Chondrocyte (in vitro differentiated cells): ENCODE data around the gene MMD2. TPM values are rescaled to one million over a fixed set of nuclear protein-coding genes. Genes with fewer than 3 reads are reported as not detected.

Experiments
- DNase-seq: peaks from one replicate; pipeline ENCODE4 v3.0.0; 2021; ENCODE audit warnings: mixed read lengths, low spot score
- H3K27ac Mint-ChIP-seq: one replicate; pipeline ENCODE4 v1.8.0; 2021; ENCODE audit warnings: mild to moderate bottlenecking, moderate library complexity, mixed read lengths; ENCODE audit not compliant: unreplicated experiment
- H3K27me3 Mint-ChIP-seq: 2 replicates; pipeline ENCODE4 v1.8.0; 2021; ENCODE audit warnings: low read depth, mixed read lengths
- H3K36me3 Mint-ChIP-seq: 2 replicates; pipeline ENCODE4 v1.8.0; 2021; ENCODE audit warnings: low read depth, mixed read lengths
- H3K4me1 Mint-ChIP-seq: 2 replicates; pipeline ENCODE4 v1.8.0; 2021; ENCODE audit warnings: low read depth, mild to moderate bottlenecking, mixed read lengths
- H3K4me3 Mint-ChIP-seq: one replicate; pipeline ENCODE4 v1.8.0; 2021; ENCODE audit warnings: mild to moderate bottlenecking, moderate library complexity, mixed read lengths; ENCODE audit not compliant: unreplicated experiment
- H3K9me3 Mint-ChIP-seq: 2 replicates; pipeline ENCODE4 v1.8.0; 2021; ENCODE audit warnings: low read depth, mixed read lengths
- total RNA-seq: library from RNA; stranded (reverse); gene quantifications from 3 replicates; pipeline ENCODE4 v1.2.1, GENCODE V29; 2021
- TF ChIP-seq, protein P1 (sequence below): fragments of 200-600 bp; sonication (generic); IDR thresholded peaks from 2 replicates; pipeline ENCODE4 v1.5.0; 2021; ENCODE audit warnings: antibody characterized with exemption, mild to moderate bottlenecking, moderate library complexity

The MMD2 gene
- total RNA-seq, 1 donor from 2014 or later = not detected

DNA sequence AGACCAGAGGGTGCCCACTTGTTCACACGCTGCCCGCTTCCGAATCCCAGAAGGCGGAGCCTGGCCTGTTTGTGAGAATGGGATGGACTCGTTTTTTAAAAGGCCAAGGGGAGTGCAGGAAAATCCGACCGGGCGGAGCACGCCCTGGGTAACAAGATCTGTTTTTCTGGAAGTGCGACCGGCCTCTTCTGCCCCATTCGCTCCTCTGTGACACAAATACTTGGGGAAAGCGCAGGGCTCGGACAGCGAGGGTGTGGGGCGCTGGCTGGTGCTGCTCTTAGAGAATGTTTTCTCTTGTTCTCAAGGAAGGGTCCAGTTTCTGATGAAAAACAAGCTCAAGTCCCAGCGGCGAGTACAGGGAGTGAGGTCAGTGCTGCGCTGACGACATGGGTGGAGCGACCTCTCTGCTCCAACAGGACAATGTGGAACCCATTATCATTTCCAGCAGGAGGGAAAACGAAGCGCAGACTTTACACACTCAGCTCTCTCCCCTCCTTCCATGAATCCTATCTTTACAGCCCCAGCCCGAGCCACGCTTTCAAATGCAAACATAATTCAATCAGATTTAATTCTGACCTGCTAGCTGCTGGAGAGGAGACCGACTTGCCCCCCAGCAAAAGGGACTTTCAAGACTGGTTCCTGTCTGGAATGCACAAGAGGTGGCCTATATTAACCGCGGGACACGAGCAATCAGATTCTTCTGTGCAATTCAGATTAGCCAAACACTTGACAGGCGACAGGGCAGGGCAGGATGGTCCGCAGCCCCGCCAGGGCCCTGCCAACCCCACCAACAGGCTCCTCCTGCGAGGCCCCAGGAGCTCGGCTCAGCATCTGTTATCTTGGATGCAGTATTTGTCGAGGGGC is 76.6 kb downstream of the MMD2 start:
- peak overlapping the region; percentile 58 for H3K4me3 Mint-ChIP-seq
- peaks cover 4% of the 10 kb centered on the region for H3K27me3 Mint-ChIP-seq
- TF ChIP-seq, protein P1, sequence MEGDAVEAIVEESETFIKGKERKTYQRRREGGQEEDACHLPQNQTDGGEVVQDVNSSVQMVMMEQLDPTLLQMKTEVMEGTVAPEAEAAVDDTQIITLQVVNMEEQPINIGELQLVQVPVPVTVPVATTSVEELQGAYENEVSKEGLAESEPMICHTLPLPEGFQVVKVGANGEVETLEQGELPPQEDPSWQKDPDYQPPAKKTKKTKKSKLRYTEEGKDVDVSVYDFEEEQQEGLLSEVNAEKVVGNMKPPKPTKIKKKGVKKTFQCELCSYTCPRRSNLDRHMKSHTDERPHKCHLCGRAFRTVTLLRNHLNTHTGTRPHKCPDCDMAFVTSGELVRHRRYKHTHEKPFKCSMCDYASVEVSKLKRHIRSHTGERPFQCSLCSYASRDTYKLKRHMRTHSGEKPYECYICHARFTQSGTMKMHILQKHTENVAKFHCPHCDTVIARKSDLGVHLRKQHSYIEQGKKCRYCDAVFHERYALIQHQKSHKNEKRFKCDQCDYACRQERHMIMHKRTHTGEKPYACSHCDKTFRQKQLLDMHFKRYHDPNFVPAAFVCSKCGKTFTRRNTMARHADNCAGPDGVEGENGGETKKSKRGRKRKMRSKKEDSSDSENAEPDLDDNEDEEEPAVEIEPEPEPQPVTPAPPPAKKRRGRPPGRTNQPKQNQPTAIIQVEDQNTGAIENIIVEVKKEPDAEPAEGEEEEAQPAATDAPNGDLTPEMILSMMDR = no peak
- no peak for DNase-seq
- peak overlapping the region; percentile 80 for H3K27ac Mint-ChIP-seq
- peaks cover 20% of the 10 kb centered on the region for H3K4me1 Mint-ChIP-seq
- H3K9me3 Mint-ChIP-seq = no peaks in the 10 kb centered on the region
- H3K36me3 Mint-ChIP-seq = no peaks in the 10 kb centered on the region

DNA sequence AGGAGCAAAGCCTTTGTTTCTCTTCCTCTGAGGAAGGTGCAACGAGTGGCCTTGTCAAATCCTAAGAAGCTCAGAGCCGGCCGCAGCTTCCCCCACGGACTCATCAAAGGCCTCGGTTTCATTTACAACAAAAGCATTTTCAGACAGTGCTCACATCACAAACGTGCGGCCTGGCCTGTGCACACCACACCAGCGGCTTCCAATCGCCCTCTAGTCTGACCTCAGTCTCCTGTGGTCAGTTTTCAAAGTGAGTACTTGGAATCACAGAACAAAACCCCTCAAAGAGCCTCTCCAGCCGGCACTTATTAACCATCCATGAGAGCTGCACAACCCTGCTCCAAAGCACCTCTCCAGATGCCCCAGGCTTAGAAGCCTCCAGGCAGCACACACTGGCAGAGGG is 78.8 kb downstream of the MMD2 start:
- H3K27ac Mint-ChIP-seq = no peak overlapping the region
- no peaks in the 10 kb centered on the region for H3K36me3 Mint-ChIP-seq
- H3K4me3 Mint-ChIP-seq = no peak overlapping the region
- TF ChIP-seq, protein P1 = no peak
- H3K9me3 Mint-ChIP-seq = no peaks in the 10 kb centered on the region
- peaks cover 20% of the 10 kb centered on the region for H3K4me1 Mint-ChIP-seq
- H3K27me3 Mint-ChIP-seq = peaks cover 2% of the 10 kb centered on the region
- no peak for DNase-seq

DNA sequence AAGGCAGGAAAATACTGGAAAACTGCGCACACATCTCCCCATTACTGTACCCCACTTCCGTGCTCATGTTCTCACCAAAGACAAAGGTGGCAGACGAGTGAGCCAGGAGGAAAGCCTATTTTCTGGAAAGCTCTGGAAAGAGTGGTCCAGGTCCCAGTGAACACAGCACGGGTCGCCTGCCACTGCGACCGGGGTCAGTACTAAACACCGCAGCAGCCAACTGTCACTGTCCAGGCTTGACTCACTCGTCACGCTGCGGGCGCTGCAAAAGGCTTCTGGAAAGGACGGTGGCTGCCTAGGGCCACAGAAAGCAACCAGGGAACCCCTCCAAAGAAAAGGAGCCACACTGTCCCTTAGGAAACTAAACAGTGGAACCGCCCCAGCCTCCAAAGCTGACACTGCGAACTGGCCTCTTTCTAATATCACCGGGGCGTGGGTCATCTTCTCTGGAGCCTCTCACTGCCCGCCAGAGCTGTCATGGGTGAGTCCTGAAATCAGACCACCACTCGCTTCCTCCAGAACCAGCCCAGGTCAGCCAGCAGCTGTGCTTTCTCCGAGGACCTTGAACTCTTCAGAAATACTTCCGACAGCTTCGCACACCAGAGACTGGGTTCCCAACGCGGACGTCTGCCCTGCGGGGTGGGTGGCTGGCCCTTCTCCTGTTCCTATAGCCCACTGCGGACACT is 79.4 kb downstream of the MMD2 start:
- DNase-seq = no peak
- TF ChIP-seq, protein P1 = no peak

DNA sequence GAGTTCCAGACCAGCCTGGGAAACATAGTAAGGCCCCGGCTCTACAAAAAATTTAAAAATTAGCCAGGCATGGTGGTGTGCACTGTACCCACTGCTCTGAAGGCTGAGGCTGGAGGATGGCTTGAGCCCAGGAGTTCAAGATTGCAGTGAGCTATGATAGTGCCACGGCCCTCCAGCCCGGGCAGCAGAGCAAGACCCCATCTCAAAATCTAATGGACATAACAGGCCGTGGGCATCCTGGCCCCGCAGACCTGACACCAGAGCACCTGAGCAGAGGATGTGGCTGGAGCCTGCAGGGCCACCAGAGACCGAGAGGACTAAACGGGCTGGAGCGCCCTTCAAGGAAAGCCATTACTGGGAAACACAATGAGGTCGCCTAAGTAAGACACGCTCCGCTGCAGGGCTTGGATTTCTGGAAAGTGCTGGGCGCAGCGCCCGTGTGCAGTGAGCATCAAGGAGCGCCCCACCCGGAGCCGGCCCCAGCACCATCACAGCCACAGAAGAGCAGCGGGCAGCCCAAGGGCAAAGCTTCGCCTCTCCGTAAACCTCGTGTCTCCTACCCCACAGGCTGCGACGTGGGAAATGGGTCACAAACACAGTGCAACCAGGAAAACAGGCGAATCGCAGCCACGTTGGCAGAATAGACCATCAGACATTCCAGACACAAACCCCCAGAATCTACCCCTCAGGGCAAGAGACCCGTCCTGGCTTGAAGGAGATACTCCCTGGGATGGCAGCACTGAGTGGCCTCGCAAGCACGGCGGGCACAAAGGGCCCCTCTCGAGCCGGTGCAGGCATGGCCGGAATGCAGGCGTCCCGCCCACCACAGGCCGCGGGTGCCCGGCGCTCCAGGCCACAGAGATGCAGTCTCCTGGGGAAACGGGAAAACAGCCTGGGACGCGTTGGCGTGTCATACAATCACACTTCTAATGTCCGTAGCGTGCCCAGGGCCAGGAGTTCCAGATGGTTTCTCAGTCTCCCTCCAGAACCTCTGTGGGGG is 80.4 kb downstream of the MMD2 start:
- Mint-ChIP-seq H3K4me1 (peaks cover 20% of the 10 kb centered on the region), H3K4me3 (no peak overlapping the region), H3K27me3 (peaks cover 2% of the 10 kb centered on the region), H3K36me3 (no peaks in the 10 kb centered on the region), H3K27ac (peak overlapping the region; percentile 54), H3K9me3 (no peaks in the 10 kb centered on the region)
- TF ChIP-seq, protein P1 = no peak
- no peak for DNase-seq

More for the DNA sequence above, 79.4 kb downstream of the MMD2 start:
- Mint-ChIP-seq H3K27ac (peak overlapping the region; percentile 54), H3K27me3 (peaks cover 2% of the 10 kb centered on the region), H3K9me3 (no peaks in the 10 kb centered on the region), H3K4me3 (no peak overlapping the region), H3K4me1 (peaks cover 20% of the 10 kb centered on the region), H3K36me3 (no peaks in the 10 kb centered on the region)
